IPS-20b (cell line): ENCODE results near the gene EPHB1.

Experiments used
- H3K27ac ChIP-seq: one replicate; pipeline ENCODE4 v1.5.1; 2013; ENCODE audit warnings: low read length
- H3K27me3 ChIP-seq: 2 replicates; pipeline ENCODE4 v1.6.1; 2013; ENCODE audit warnings: mild to moderate bottlenecking, low read length, inconsistent platforms; ENCODE audit not compliant: insufficient read depth
- H3K36me3 ChIP-seq: 2 replicates; pipeline ENCODE4 v1.6.1; 2013; ENCODE audit warnings: low read depth, mild to moderate bottlenecking, inconsistent platforms, low read length, moderate library complexity; ENCODE audit not compliant: insufficient read depth
- H3K4me1 ChIP-seq: 2 replicates; pipeline ENCODE4 v1.6.1; 2013; ENCODE audit warnings: mild to moderate bottlenecking, control low read depth, inconsistent platforms, low read length, moderate library complexity; ENCODE audit not compliant: insufficient read depth
- H3K4me3 ChIP-seq: 2 replicates; pipeline ENCODE4 v1.5.1; 2013; ENCODE audit warnings: mild to moderate bottlenecking, low read length, inconsistent platforms
- H3K9ac ChIP-seq: 2 replicates; pipeline ENCODE4 v1.6.1; 2013; ENCODE audit warnings: low read depth, mild to moderate bottlenecking, inconsistent platforms, low read length, moderate library complexity
- H3K9me3 ChIP-seq: 2 replicates; pipeline ENCODE4 v1.6.1; 2013; ENCODE audit warnings: mild to moderate bottlenecking, low read depth, low read length, inconsistent platforms; ENCODE audit not compliant: insufficient read depth

Gene EPHB1

GRCh38 chr3:134761213-134761612 is 33.8 kb upstream of the EPHB1 start:
- Histone ChIP-seq H3K36me3 (no peaks in the 10 kb centered on the region), H3K9me3 (no peaks in the 10 kb centered on the region), H3K27me3 (no peaks in the 10 kb centered on the region), H3K4me3 (no peak overlapping the region), H3K9ac (no peak overlapping the region), H3K27ac (no peak overlapping the region), H3K4me1 (no peaks in the 10 kb centered on the region)

- no peak overlapping the region for H3K27ac ChIP-seq
- H3K4me1 ChIP-seq: no peaks in the 10 kb centered on the region
- no peaks in the 10 kb centered on the region for H3K9me3 ChIP-seq
- no peak overlapping the region for H3K9ac ChIP-seq
- H3K27me3 ChIP-seq: no peaks in the 10 kb centered on the region
- H3K36me3 ChIP-seq: no peaks in the 10 kb centered on the region
- no peak overlapping the region for H3K4me3 ChIP-seq
These were observed 33.0 kb upstream of the EPHB1 start for GRCh38 chr3:134762016-134762415.

GRCh38 chr3:134765468-134765867 is 29.6 kb upstream of the EPHB1 start:
- Histone ChIP-seq H3K4me3 (no peak overlapping the region), H3K36me3 (no peaks in the 10 kb centered on the region), H3K4me1 (no peaks in the 10 kb centered on the region), H3K9ac (no peak overlapping the region), H3K27ac (no peak overlapping the region), H3K9me3 (no peaks in the 10 kb centered on the region), H3K27me3 (no peaks in the 10 kb centered on the region)

GRCh38 chr3:134766290-134766689 is 28.8 kb upstream of the EPHB1 start:
- Histone ChIP-seq H3K36me3 (no peaks in the 10 kb centered on the region), H3K4me3 (no peak overlapping the region), H3K27me3 (no peaks in the 10 kb centered on the region), H3K27ac (no peak overlapping the region), H3K9ac (no peak overlapping the region), H3K4me1 (no peaks in the 10 kb centered on the region), H3K9me3 (no peaks in the 10 kb centered on the region)

GRCh38 chr3:134768116-134768515 is 26.9 kb upstream of the EPHB1 start:
- H3K27me3 ChIP-seq: no peaks in the 10 kb centered on the region
- H3K27ac ChIP-seq: no peak overlapping the region
- no peaks in the 10 kb centered on the region for H3K4me1 ChIP-seq
- H3K9ac ChIP-seq: no peak overlapping the region
- H3K9me3 ChIP-seq: no peaks in the 10 kb centered on the region
- no peaks in the 10 kb centered on the region for H3K36me3 ChIP-seq
- no peak overlapping the region for H3K4me3 ChIP-seq

GRCh38 chr3:134768837-134769236 is 26.2 kb upstream of the EPHB1 start:
- Histone ChIP-seq H3K9me3 (no peaks in the 10 kb centered on the region), H3K4me1 (no peaks in the 10 kb centered on the region), H3K36me3 (no peaks in the 10 kb centered on the region)

GRCh38 chr3:134769287-134769868 is 25.7 kb upstream of the EPHB1 start:
- no peak overlapping the region for H3K27ac ChIP-seq
- H3K27me3 ChIP-seq: no peaks in the 10 kb centered on the region
- H3K4me3 ChIP-seq: no peak overlapping the region
- no peak overlapping the region for H3K9ac ChIP-seq
- no peaks in the 10 kb centered on the region for H3K36me3 ChIP-seq
- H3K4me1 ChIP-seq: no peaks in the 10 kb centered on the region
- H3K9me3 ChIP-seq: no peaks in the 10 kb centered on the region

More at GRCh38 chr3:134768837-134769236, 26.2 kb upstream of the EPHB1 start:
- H3K4me3 ChIP-seq: no peak overlapping the region
- H3K9ac ChIP-seq: no peak overlapping the region
- H3K27me3 ChIP-seq: no peaks in the 10 kb centered on the region
- H3K27ac ChIP-seq: no peak overlapping the region

- H3K36me3 ChIP-seq: no peaks in the 10 kb centered on the region
- H3K4me3 ChIP-seq: no peak overlapping the region
- no peak overlapping the region for H3K27ac ChIP-seq
- H3K27me3 ChIP-seq: peaks cover 4% of the 10 kb centered on the region; the same call in 1 of the 2 replicates
- H3K9ac ChIP-seq: no peak overlapping the region
- no peaks in the 10 kb centered on the region for H3K9me3 ChIP-seq
- no peaks in the 10 kb centered on the region for H3K4me1 ChIP-seq
These were observed 23.0 kb upstream of the EPHB1 start for GRCh38 chr3:134772011-134772410.

- H3K36me3 ChIP-seq: no peaks in the 10 kb centered on the region
- H3K9me3 ChIP-seq: no peaks in the 10 kb centered on the region
- H3K9ac ChIP-seq: no peak overlapping the region
- H3K27ac ChIP-seq: no peak overlapping the region
- H3K4me3 ChIP-seq: no peak overlapping the region
- H3K27me3 ChIP-seq: peaks cover 4% of the 10 kb centered on the region; the same call in 1 of the 2 replicates
- no peaks in the 10 kb centered on the region for H3K4me1 ChIP-seq
These were observed 22.5 kb upstream of the EPHB1 start for GRCh38 chr3:134772591-134772990.

GRCh38 chr3:134775831-134776230 is 19.2 kb upstream of the EPHB1 start:
- Histone ChIP-seq H3K27me3 (peaks cover 4% of the 10 kb centered on the region; the same call in 1 of the 2 replicates), H3K36me3 (no peaks in the 10 kb centered on the region), H3K9ac (no peak overlapping the region), H3K4me3 (no peak overlapping the region), H3K9me3 (no peaks in the 10 kb centered on the region), H3K4me1 (no peaks in the 10 kb centered on the region), H3K27ac (no peak overlapping the region)

GRCh38 chr3:134776518-134776917 is 18.5 kb upstream of the EPHB1 start:
- H3K9me3 ChIP-seq: no peaks in the 10 kb centered on the region
- no peaks in the 10 kb centered on the region for H3K36me3 ChIP-seq
- no peaks in the 10 kb centered on the region for H3K4me1 ChIP-seq
- H3K4me3 ChIP-seq: no peak overlapping the region
- no peak overlapping the region for H3K27ac ChIP-seq
- H3K9ac ChIP-seq: no peak overlapping the region
- H3K27me3 ChIP-seq: peaks cover 4% of the 10 kb centered on the region; the same call in 1 of the 2 replicates

GRCh38 chr3:134777341-134777740 is 17.7 kb upstream of the EPHB1 start:
- H3K9me3 ChIP-seq: no peaks in the 10 kb centered on the region
- no peak overlapping the region for H3K27ac ChIP-seq
- no peaks in the 10 kb centered on the region for H3K36me3 ChIP-seq
- H3K27me3 ChIP-seq: peaks cover 4% of the 10 kb centered on the region; the same call in 1 of the 2 replicates
- H3K4me1 ChIP-seq: no peaks in the 10 kb centered on the region
- no peak overlapping the region for H3K4me3 ChIP-seq
- no peak overlapping the region for H3K9ac ChIP-seq
